Kidney (tissue), 14 donors: ENCODE results near the gene EVI5. TPM values are rescaled to one million over a fixed set of nuclear protein-coding genes. Genes with fewer than 3 reads are reported as not detected.

Experiments
- DNase-seq, 5 donors: peaks; one replicate each; pipeline ENCODE4 v3.0.0-alpha.2; 2013 to 2020
- FAIRE-seq: peaks from 2 replicates; lab custom pipeline; 2012; peaks lifted over from hg19 to GRCh38; lab: Jason Lieb, UNC
- H3K27ac ChIP-seq, 2 donors: one replicate each; pipeline ENCODE4 v1.7.0; 2013; ENCODE audit warnings: low read depth in 2 of 2, low read length in 2 of 2, inconsistent platforms in 1 of 2
- H3K27me3 ChIP-seq: one replicate; pipeline ENCODE4 v1.7.1; 2013; ENCODE audit warnings: low read length, inconsistent platforms; ENCODE audit not compliant: control insufficient read depth, insufficient read depth
- H3K36me3 ChIP-seq, 3 donors: one replicate each; pipeline versions ENCODE4 v1.7.0 to v1.7.1; 2013; ENCODE audit warnings: low read length in 3 of 3, control low read depth in 1 of 3, inconsistent platforms in 1 of 3; ENCODE audit not compliant: insufficient read depth in 3 of 3, control insufficient read depth in 2 of 3
- H3K4me1 ChIP-seq, 3 donors: one replicate each; pipeline versions ENCODE4 v1.7.0 to v1.7.1; 2013; ENCODE audit warnings: low read length in 3 of 3, inconsistent platforms in 1 of 3, low read depth in 1 of 3; ENCODE audit not compliant: control insufficient read depth in 2 of 3, insufficient read depth in 2 of 3
- H3K4me3 ChIP-seq, 3 donors: one replicate each; pipeline versions ENCODE4 v1.7.0 to v1.8.1; 2013; ENCODE audit warnings: low read length in 3 of 3, control low read depth in 1 of 3, inconsistent platforms in 1 of 3
- H3K9ac ChIP-seq, 3 donors: one replicate each; pipeline versions ENCODE4 v1.7.0 to v1.7.1; 2013; ENCODE audit warnings: low read length in 3 of 3, control low read depth in 1 of 3, inconsistent platforms in 1 of 3
- H3K9me3 ChIP-seq, 3 donors: one replicate each; pipeline versions ENCODE4 v1.7.0 to v1.7.1; 2013; ENCODE audit warnings: low read length in 3 of 3, control low read depth in 1 of 3, inconsistent platforms in 1 of 3; ENCODE audit not compliant: control insufficient read depth in 2 of 3, insufficient read depth in 1 of 3
- CTCF ChIP-seq: IDR thresholded peaks from 3 replicates; pipeline ENCODE4 v1.5.1; 2012; ENCODE audit warnings: mild to moderate bottlenecking, moderate library complexity, borderline replicate concordance; ENCODE audit not compliant: insufficient read depth; ENCODE audit errors: extremely low read depth
- intact Hi-C: fragments of 100-400 bp; cut with DNase I; formaldehyde crosslinking; loops from one replicate; pipeline ENCODE4 v1.11.1; 2022
- polyA plus RNA-seq: library from polyadenylated mRNA; stranded (reverse); fragments of 350-450 nt; fragmentation: Illumina TruSeq; extraction: RNeasy Lipid Tissue Mini Kit (QIAGEN cat#74804); gene quantifications from one replicate; pipeline ENCODE4 v1.2.3, GENCODE V29; 2014; ENCODE audit warnings: low read depth, low replicate concordance; ENCODE audit not compliant: insufficient read depth
- total RNA-seq: library from RNA; stranded (reverse); fragmentation: NEBNext Ultra II Directional; extraction: Animal tissue kit (Norgen Biotek cat#: 25700); gene quantifications from one replicate; pipeline ENCODE4 v1.2.1, GENCODE V29; 2021
- donor health status: control.
- donor health status: control.
- donor health status: control.
- donor health status: control.
- donor health status: control.
- donor health status: DM: yes; HTN: yes; CAD: no.
- donor health status: Normal renal cell carcinoma (clear cell type).

EVI5 gene
- total and polyA plus RNA-seq, 2 donors from 2014 or later, result 3.6 to 36.5 TPM

GRCh38 chr1:92502247-92502646 is 282.7 kb downstream of the EVI5 start:
- H3K9ac ChIP-seq, result no peak overlapping the region
- H3K27me3 ChIP-seq, result no peaks in the 10 kb centered on the region
- FAIRE-seq (no peak), DNase-seq (no peak)
- H3K4me1 ChIP-seq, result no peaks in the 10 kb centered on the region
- TF ChIP-seq CTCF, result no peak
- H3K4me3 ChIP-seq, result no peak overlapping the region
- H3K27ac ChIP-seq, result no peak overlapping the region
- no peaks in the 10 kb centered on the region for H3K9me3 ChIP-seq
- intact Hi-C loops, result no loop called here
- H3K36me3 ChIP-seq, result no peaks in the 10 kb centered on the region

GRCh38 chr1:92500552-92500951 is 284.4 kb downstream of the EVI5 start:
- no peak for DNase-seq
- intact Hi-C loops, result no loop called here
- Histone ChIP-seq H3K4me1 (no peaks in the 10 kb centered on the region), H3K27me3 (no peaks in the 10 kb centered on the region), H3K9me3 (no peaks in the 10 kb centered on the region), H3K4me3 (no peak overlapping the region), H3K36me3 (no peaks in the 10 kb centered on the region), H3K9ac (no peak overlapping the region), H3K27ac (no peak overlapping the region)
- TF ChIP-seq CTCF, result no peak
- no peak for FAIRE-seq

- no peaks in the 10 kb centered on the region for H3K4me1 ChIP-seq
- H3K9ac ChIP-seq, result no peak overlapping the region
- TF ChIP-seq CTCF, result no peak
- no peaks in the 10 kb centered on the region for H3K36me3 ChIP-seq
- FAIRE-seq (no peak), DNase-seq (no peak)
- H3K4me3 ChIP-seq, result no peak overlapping the region
- intact Hi-C loops, result no loop called here
- H3K9me3 ChIP-seq, result no peaks in the 10 kb centered on the region
- H3K27me3 ChIP-seq, result peaks cover 1% of the 10 kb centered on the region
- no peak overlapping the region for H3K27ac ChIP-seq
Observed at GRCh38 chr1:92495392-92496063, 289.4 kb downstream of the EVI5 start.
